IPS-20b (cell line): ENCODE data around the gene PAX8.

Source experiments
- H3K27ac ChIP-seq: one replicate; pipeline ENCODE4 v1.5.1; 2013; ENCODE audit warnings: low read length
- H3K27me3 ChIP-seq: 2 replicates; pipeline ENCODE4 v1.6.1; 2013; ENCODE audit warnings: mild to moderate bottlenecking, low read length, inconsistent platforms; ENCODE audit not compliant: insufficient read depth
- H3K36me3 ChIP-seq: 2 replicates; pipeline ENCODE4 v1.6.1; 2013; ENCODE audit warnings: low read depth, mild to moderate bottlenecking, inconsistent platforms, low read length, moderate library complexity; ENCODE audit not compliant: insufficient read depth
- H3K4me1 ChIP-seq: 2 replicates; pipeline ENCODE4 v1.6.1; 2013; ENCODE audit warnings: mild to moderate bottlenecking, control low read depth, inconsistent platforms, low read length, moderate library complexity; ENCODE audit not compliant: insufficient read depth
- H3K4me3 ChIP-seq: 2 replicates; pipeline ENCODE4 v1.5.1; 2013; ENCODE audit warnings: mild to moderate bottlenecking, low read length, inconsistent platforms
- H3K9ac ChIP-seq: 2 replicates; pipeline ENCODE4 v1.6.1; 2013; ENCODE audit warnings: low read depth, mild to moderate bottlenecking, inconsistent platforms, low read length, moderate library complexity
- H3K9me3 ChIP-seq: 2 replicates; pipeline ENCODE4 v1.6.1; 2013; ENCODE audit warnings: mild to moderate bottlenecking, low read depth, low read length, inconsistent platforms; ENCODE audit not compliant: insufficient read depth

Gene PAX8

DNA sequence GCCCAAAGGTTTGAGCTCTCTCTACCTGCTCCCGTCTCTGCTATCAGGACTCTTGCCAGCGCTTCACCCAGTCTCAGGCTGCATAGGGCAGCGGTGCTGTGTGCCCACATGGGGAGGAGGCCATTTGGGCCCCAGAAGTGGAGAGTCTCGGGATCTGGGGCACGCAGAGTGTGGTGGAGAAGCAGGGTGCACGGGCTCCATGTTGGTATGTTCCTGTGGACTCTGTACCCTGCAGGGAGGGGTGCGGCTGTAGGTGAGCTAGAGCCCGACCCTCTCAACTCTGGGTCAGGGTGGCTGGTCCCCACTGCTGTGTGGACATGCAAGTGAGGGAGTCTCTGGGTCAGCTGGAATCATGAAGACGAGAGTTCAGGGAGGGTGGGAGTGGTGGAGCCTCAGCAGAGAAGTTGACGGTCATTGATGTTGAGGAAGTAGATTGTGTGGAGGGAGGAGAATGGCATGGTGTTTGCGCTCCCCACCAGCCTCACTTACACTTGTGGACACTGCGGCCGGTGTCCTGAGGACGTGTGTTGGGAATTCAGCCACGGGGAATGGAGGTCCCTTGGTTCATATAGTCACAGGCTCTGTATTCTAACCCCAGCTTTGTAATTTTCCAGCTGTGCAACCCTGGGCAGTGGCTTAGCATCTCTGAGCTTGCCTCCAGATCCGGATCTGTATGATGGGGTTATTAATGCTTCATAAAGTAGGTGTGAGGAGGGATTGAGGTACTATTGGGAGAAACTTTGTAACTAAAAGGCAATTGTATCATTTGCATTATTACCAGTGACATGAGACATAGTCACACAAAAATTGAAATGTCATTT lies 105.8 kb downstream of the PAX8 start:
- Histone ChIP-seq H3K9ac (no peak overlapping the region), H3K4me1 (no peaks in the 10 kb centered on the region), H3K4me3 (no peak overlapping the region)

DNA sequence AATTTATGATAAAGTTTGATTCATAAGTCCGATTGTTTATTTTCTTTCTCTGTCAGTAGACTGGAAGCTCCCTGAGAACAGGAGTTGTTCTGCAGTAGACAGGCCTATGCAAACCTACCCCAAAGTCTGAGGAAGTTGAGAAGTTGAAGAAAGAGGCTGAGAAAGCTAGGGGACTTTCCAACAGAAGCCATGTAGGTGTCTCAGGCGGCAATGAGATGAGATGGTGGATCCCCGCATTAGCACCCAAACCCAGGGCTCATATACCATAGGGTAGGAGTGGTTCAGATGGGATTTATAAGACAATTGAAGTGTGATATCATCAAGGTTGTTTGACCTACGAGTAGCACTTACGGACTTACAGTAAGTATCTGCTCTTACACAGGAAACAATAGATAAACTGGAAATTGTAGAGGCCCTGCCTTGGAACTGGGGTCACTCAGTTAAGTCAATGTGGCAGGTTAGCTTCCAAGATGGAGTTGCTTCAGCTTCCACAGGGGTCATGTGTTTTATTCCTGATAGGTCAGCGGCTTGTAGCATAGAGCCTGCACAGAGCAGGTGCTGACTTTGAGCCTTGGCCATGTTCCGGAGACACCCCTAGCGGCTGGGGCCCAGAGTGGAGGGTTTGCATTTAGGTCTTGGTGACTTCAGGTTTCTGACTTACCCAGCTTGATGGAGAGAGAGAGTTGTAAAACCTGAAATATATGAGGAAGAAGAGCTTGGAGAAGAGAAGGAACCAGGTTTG lies 107.2 kb downstream of the PAX8 start:
- no peaks in the 10 kb centered on the region for H3K9me3 ChIP-seq
- H3K9ac ChIP-seq = no peak overlapping the region
- no peak overlapping the region for H3K27ac ChIP-seq
- no peak overlapping the region for H3K4me3 ChIP-seq
- H3K4me1 ChIP-seq = no peaks in the 10 kb centered on the region
- H3K36me3 ChIP-seq = no peaks in the 10 kb centered on the region
- H3K27me3 ChIP-seq = no peaks in the 10 kb centered on the region

More for the DNA sequence above, 105.8 kb downstream of the PAX8 start:
- H3K27ac ChIP-seq = no peak overlapping the region
- no peaks in the 10 kb centered on the region for H3K36me3 ChIP-seq
- H3K9me3 ChIP-seq = no peaks in the 10 kb centered on the region
- H3K27me3 ChIP-seq = no peaks in the 10 kb centered on the region

DNA sequence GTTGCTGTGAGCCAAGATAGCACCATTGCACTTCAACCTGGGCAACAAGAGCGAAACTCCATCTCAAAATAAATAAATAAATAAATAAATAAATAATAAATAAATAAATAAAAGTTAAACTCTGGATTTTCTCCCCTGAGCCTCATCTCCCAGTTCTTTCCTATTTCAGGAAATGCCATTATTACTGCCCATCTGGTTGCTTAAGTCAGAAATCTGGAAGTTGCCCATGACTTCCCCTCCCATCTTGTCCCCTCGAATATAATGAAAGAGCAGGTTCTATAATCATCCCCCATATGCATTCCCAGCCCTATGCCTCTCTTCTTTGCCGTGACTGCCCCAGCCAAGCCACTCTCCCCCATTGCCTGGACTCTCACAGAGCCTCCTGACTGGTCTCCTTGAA lies 109.1 kb downstream of the PAX8 start:
- Histone ChIP-seq H3K9me3 (no peaks in the 10 kb centered on the region), H3K36me3 (no peaks in the 10 kb centered on the region), H3K27ac (no peak overlapping the region), H3K4me1 (peaks cover 12% of the 10 kb centered on the region; the same call in 1 of the 2 replicates), H3K4me3 (no peak overlapping the region), H3K9ac (no peak overlapping the region), H3K27me3 (no peaks in the 10 kb centered on the region)

- Histone ChIP-seq H3K9ac (no peak overlapping the region), H3K4me1 (peaks cover 12% of the 10 kb centered on the region; the same call in 1 of the 2 replicates), H3K4me3 (no peak overlapping the region), H3K27me3 (no peaks in the 10 kb centered on the region), H3K9me3 (no peaks in the 10 kb centered on the region), H3K27ac (no peak overlapping the region), H3K36me3 (no peaks in the 10 kb centered on the region)
Measured at GRCh38 chr2:113169002-113169530, 109.7 kb downstream of the PAX8 start.

DNA sequence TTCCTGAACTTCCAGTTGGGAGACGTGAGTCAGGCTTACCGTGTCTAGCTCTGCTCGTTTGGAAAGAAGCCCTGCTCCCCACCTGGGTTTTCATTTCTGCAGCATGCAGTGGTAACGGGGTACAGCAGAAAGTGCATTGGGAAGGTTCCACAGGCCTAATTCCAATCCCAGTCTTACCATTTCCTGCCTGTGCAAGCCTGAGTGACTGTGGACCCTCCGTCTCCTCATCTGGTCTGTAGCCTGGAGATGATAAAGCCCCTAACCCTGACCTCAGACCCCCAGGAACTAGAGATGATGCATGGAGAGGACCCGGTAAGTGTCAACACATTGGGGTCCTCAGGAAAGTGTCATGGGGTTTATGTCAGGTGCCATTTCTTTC lies 110.8 kb downstream of the PAX8 start:
- Histone ChIP-seq H3K27ac (no peak overlapping the region), H3K27me3 (no peaks in the 10 kb centered on the region), H3K4me3 (no peak overlapping the region), H3K4me1 (peaks cover 12% of the 10 kb centered on the region; the same call in 1 of the 2 replicates), H3K9me3 (no peaks in the 10 kb centered on the region), H3K36me3 (no peaks in the 10 kb centered on the region), H3K9ac (no peak overlapping the region)

DNA sequence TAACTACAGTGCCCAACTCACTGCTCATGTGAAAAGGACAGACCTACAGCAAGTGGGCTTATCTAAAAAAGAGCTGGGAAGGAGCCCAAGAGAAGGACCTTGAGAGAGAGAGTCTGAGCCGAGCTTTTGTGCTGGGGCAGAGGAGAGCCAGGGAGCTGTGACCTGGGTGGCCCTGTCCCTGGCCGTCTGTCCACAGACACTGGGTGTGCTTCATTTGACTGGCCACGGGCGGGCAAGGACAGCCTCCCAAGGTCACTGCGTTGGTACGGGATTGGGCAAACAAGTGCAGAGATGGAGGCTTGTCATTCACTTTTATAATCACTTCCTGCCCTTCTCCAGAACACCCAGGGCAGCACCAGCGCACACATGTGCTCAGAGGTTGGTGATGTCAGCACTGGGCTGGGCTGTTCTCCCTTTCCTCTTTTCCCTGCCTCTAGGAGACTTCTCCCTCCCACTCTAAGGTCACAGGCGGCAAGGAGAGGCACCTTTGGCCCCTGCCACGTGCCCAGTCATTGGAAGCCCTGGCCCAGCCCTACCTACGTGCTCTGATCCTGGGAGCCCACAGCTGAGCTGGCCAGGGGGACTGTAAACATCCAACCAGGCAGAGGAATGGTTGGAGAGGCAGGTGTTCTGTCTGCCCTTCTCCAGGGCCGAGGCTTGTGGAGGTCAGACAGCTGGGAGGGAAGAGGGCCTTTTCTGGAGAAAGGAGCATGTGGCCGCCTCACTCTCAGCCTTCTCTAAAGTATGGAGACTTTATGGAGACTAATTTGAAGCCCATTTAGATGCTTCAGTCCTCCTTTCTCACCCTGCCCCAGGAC lies 111.4 kb downstream of the PAX8 start:
- no peaks in the 10 kb centered on the region for H3K27me3 ChIP-seq
- peaks cover 12% of the 10 kb centered on the region; the same call in 1 of the 2 replicates for H3K4me1 ChIP-seq
- no peaks in the 10 kb centered on the region for H3K36me3 ChIP-seq
- H3K9ac ChIP-seq = no peak overlapping the region
- no peak overlapping the region for H3K4me3 ChIP-seq
- H3K27ac ChIP-seq = no peak overlapping the region
- H3K9me3 ChIP-seq = no peaks in the 10 kb centered on the region

DNA sequence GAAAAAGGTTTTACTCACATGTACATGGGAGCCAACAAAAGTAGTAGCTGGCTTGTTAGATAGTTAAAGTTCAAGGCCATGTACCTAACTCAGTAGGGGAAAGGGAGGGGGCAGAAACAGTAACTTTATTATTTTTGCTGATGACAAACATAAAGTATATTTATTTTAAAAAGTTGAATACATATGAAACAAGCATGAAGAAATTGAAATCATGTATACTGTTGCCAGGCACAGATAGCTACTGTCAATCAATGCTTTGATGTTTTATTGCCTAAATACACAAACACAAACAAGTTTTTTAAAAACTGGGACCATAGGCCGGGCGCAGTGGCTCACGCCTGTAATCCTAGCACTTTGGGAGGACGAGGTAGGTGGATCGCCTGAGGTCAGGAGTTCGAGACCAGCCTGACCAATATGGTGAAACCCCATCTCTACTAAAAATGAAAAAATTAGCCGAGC lies 112.5 kb downstream of the PAX8 start:
- H3K36me3 ChIP-seq = no peaks in the 10 kb centered on the region
- no peak overlapping the region for H3K4me3 ChIP-seq
- H3K9me3 ChIP-seq = no peaks in the 10 kb centered on the region
- peaks cover 12% of the 10 kb centered on the region; the same call in 1 of the 2 replicates for H3K4me1 ChIP-seq
- no peak overlapping the region for H3K9ac ChIP-seq
- H3K27me3 ChIP-seq = no peaks in the 10 kb centered on the region
- no peak overlapping the region for H3K27ac ChIP-seq
